ENCODE measurements around the gene MAEL.
A peak's percentile ranks its signal among the peaks of the same experiment; 100 is the strongest.

The MAEL gene

DNA sequence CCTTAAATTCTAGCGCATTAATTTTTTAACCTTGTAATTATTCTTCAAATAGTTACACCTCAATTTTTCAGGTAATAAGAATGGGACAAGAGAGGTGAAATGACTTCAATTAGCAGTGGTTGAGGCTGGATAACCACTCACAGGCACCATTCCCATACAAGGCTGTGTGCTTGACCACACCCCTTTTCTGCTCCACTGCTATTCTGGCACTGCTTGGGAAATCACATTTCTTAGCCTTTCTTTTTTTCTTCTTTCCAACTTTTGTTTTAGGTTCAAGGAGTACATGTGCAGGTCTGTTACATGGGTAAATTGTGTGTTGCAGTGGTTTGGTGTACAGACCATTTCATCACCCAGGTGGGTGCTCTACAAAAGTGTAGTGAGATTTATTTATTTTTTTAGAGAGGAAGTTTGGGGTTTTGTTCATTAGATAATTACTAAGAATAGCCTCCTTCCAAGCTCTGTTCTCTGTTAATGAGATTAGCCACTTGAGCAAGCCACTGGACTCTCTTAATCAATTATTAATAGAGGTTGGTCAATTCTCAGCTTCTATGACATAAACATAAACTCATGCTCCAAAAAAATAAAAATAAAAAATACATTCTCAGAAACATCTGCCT is 28.1 kb upstream of the MAEL start:
- DNase-seq (ENCODE audit: low spot score) = no peak
- in situ Hi-C loops (cut with MboI; ENCODE audit: low sequenced_read_pairs, unreplicated experiment) = no loop called here
- TF ChIP-seq, protein P1, sequence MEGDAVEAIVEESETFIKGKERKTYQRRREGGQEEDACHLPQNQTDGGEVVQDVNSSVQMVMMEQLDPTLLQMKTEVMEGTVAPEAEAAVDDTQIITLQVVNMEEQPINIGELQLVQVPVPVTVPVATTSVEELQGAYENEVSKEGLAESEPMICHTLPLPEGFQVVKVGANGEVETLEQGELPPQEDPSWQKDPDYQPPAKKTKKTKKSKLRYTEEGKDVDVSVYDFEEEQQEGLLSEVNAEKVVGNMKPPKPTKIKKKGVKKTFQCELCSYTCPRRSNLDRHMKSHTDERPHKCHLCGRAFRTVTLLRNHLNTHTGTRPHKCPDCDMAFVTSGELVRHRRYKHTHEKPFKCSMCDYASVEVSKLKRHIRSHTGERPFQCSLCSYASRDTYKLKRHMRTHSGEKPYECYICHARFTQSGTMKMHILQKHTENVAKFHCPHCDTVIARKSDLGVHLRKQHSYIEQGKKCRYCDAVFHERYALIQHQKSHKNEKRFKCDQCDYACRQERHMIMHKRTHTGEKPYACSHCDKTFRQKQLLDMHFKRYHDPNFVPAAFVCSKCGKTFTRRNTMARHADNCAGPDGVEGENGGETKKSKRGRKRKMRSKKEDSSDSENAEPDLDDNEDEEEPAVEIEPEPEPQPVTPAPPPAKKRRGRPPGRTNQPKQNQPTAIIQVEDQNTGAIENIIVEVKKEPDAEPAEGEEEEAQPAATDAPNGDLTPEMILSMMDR (IDR thresholded peaks at IDR 0.05; ENCODE audit: borderline replicate concordance, control extremely low read depth, extremely low read depth, insufficient read depth, missing control alignments) = no peak

DNA sequence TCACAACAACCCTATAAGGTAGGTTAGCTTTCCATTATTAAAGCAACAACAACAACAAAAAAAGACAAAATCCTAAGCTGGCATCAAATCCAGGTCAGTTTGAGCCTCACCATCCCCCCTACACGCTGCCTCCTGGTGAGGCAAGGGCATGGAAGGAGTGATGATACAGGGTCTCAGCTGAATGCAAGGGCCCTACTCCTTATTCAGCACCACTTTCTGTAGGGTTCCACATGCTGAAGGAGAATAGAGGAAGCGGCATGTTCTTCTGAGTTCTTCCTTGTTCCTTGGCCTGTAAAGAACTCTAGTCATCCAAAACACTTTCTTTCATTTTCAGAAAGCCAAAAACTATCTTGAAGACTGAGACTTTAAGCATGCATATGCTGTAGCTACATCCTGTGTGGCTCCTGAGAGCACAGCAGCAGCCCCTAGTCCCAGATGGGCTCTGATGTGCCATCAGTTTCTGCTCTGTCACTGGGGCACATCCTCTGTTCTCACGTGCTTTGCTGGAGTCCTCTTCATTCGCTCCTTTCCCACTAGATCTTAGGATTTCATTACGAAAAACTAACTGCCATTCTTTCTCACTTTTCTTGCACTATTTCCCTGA is 19.9 kb upstream of the MAEL start:
- no peak for DNase-seq (ENCODE audit: low spot score)
- TF ChIP-seq, protein P1 (IDR thresholded peaks at IDR 0.05; ENCODE audit: borderline replicate concordance, control extremely low read depth, extremely low read depth, insufficient read depth, missing control alignments) = no peak
- in situ Hi-C loops (cut with MboI; ENCODE audit: low sequenced_read_pairs, unreplicated experiment) = no loop called here

DNA sequence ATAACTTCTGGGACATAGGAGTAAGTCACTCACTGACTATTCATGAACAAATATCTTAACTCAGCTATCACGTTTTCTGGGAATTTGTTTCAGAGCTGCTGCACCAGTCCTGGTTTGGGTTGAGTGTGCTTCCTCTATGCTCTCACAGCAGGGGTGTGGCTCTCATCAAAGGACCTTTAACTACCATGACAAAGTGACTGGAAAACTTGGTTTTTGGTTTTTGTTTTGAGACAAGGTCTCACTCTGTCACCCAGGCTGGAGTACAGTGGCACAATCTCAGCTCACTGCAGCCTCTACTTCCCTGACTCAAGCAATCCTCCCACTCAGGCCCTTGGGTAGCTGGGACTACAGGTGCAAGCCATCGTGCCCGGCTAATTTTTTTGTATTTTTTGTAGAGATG is 17.8 kb upstream of the MAEL start:
- in situ Hi-C loops (cut with MboI; ENCODE audit: low sequenced_read_pairs, unreplicated experiment) = no loop called here
- no peak for DNase-seq (ENCODE audit: low spot score)
- TF ChIP-seq, protein P1 (IDR thresholded peaks at IDR 0.05; ENCODE audit: borderline replicate concordance, control extremely low read depth, extremely low read depth, insufficient read depth, missing control alignments) = no peak

DNA sequence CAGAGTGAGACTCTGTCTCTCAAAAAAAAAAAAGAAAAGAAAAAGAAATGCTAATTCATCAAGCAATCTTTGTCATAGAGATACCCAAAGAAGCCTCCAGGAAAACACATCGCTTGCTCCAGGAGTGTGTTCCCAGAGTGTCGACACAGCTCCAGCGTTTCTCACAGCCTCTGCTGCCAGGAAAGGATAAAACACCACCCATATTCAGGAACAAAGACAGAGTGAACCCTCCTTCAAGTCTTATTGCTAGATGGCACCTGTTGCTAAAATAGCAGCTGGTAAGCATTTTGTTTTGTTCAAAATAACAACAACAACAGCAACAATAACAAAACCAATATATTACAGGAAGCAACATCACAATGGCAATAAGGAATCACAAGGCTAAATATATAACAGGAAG is 16.9 kb upstream of the MAEL start:
- in situ Hi-C loops (cut with MboI; ENCODE audit: low sequenced_read_pairs, unreplicated experiment) = no loop called here
- DNase-seq (ENCODE audit: low spot score) = no peak
- TF ChIP-seq, protein P1 (IDR thresholded peaks at IDR 0.05; ENCODE audit: borderline replicate concordance, control extremely low read depth, extremely low read depth, insufficient read depth, missing control alignments) = no peak

DNA sequence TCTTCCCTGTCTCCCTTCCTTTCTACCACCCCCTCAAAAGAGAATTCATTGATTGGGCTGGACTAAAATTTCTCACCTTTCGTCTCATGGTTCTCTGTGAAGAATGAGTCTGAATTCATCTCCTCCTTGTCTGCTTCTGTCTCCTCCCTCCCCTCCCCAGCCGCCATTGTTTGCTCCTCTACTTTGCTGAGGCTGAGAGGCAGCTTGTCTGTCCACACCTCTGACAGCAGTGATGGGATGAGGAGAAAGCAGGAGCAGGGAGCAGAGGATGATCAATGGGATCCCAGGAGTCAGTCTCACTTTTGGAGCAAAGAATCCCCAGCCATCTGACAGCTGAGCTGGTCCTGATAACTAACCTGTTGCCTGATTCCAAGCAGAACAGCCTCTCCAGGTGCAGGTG is 16.3 kb upstream of the MAEL start:
- no peak for DNase-seq (ENCODE audit: low spot score)
- in situ Hi-C loops (cut with MboI; ENCODE audit: low sequenced_read_pairs, unreplicated experiment) = no loop called here
- TF ChIP-seq, protein P1 (IDR thresholded peaks at IDR 0.05; ENCODE audit: borderline replicate concordance, control extremely low read depth, extremely low read depth, insufficient read depth, missing control alignments) = no peak

DNA sequence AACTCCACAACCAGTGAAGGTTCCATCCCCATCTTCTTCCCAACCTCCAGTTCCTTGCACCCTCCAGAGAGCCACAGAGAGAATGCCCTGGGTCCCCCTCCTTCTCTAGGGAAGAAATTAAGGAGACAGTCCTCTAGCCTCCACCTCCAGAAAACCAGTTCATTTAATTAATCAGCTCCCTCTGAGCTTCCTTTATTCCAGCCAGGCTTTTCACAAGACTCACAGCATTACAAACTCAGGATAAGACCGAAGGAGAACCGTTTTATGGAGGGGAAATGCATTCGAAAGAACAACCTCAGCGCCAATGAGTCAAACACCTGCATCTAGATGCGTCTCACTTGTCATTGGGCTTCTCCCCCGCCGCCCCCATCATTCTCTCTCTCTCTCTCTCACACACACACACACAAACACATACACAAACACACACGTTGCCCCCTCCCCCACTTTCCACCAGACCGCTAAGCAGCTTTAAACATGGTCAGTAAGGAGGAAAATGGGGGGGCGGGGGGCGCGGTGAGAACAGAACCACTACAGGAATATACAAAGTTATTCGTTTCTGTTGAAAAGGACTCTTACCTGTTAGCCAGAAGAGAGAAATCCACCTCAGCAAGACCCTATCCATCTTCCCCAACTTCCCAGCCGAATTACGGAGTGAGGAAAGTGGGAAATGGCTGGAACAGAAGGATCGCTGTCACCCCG is 14.3 kb upstream of the MAEL start:
- in situ Hi-C loops (cut with MboI; ENCODE audit: low sequenced_read_pairs, unreplicated experiment) = no loop called here
- TF ChIP-seq, protein P1 (IDR thresholded peaks at IDR 0.05; ENCODE audit: borderline replicate concordance, control extremely low read depth, extremely low read depth, insufficient read depth, missing control alignments) = no peak
- peak; percentile 36 for DNase-seq (ENCODE audit: low spot score)

All from GM13976 (cell line).